Amniotic epithelial cell (primary cell): Measurements from ENCODE around the gene RNU6-7.

Experiments used
- DNase-seq: peaks from one replicate; pipeline ENCODE4 v3.0.0-alpha.2; 2010; ENCODE audit warnings: low read depth

Gene RNU6-7

GRCh38 chr14:32201816-32202490 is at the start of gene RNU6-7:
Gene RNU6-7, plus strand, starts transcription at chr14:32202045.
- peak; percentile 44 for DNase-seq

- no peak for DNase-seq
These were observed 35.8 kb upstream of the RNU6-7 start for GRCh38 chr14:32166029-32166428.

GRCh38 chr14:32166924-32167323 is 34.9 kb upstream of the RNU6-7 start:
- DNase-seq, result no peak

GRCh38 chr14:32167907-32168306 is 33.9 kb upstream of the RNU6-7 start:
- peak; percentile 35 for DNase-seq

- DNase-seq, result no peak
These were observed 32.7 kb upstream of the RNU6-7 start for GRCh38 chr14:32169191-32169590.

- DNase-seq, result no peak
These were observed 30.4 kb upstream of the RNU6-7 start for GRCh38 chr14:32171469-32171868.

- peak; percentile 47 for DNase-seq
These were observed 18.4 kb upstream of the RNU6-7 start for GRCh38 chr14:32183151-32184058.

GRCh38 chr14:32185097-32185496 is 16.7 kb upstream of the RNU6-7 start:
- DNase-seq, result no peak

GRCh38 chr14:32186248-32186647 is 15.6 kb upstream of the RNU6-7 start:
- DNase-seq, result no peak

- DNase-seq, result no peak
These were observed 12.0 kb upstream of the RNU6-7 start for GRCh38 chr14:32189811-32190210.

GRCh38 chr14:32190673-32191072 is 11.2 kb upstream of the RNU6-7 start:
- DNase-seq, result peak; percentile 41

GRCh38 chr14:32192712-32193373 is 9.0 kb upstream of the RNU6-7 start:
- DNase-seq, result no peak

- DNase-seq, result no peak
These were observed 8.3 kb upstream of the RNU6-7 start for GRCh38 chr14:32193532-32193931.

GRCh38 chr14:32195636-32196035 is 6.2 kb upstream of the RNU6-7 start:
- DNase-seq, result no peak

GRCh38 chr14:32197919-32198318 is 3.9 kb upstream of the RNU6-7 start:
- DNase-seq, result no peak

GRCh38 chr14:32200368-32201192 is 1.3 kb upstream of the RNU6-7 start:
- DNase-seq, result no peak

- peak; percentile 43 for DNase-seq
These were observed 541 bp upstream of the RNU6-7 start for GRCh38 chr14:32201193-32201815.

- DNase-seq, result no peak
These were observed 699 bp downstream of the RNU6-7 start for GRCh38 chr14:32202491-32202997.

GRCh38 chr14:32202998-32203882 is 1.4 kb downstream of the RNU6-7 start, which contains the start of gene RNU6-8:
Gene RNU6-8, minus strand, starts transcription at chr14:32203269.
- DNase-seq, result peak; percentile 80

GRCh38 chr14:32203928-32204357 is 2.1 kb downstream of the RNU6-7 start:
- no peak for DNase-seq
